IPS-18a (cell line): Measurements from ENCODE around the gene SLCO3A1.

Experiments
- H3K27ac ChIP-seq: one replicate; pipeline ENCODE4 v1.5.1; 2013; ENCODE audit warnings: low read length
- H3K27me3 ChIP-seq: one replicate; pipeline ENCODE4 v1.6.1; 2013; ENCODE audit warnings: mild to moderate bottlenecking, low read length; ENCODE audit not compliant: control insufficient read depth, insufficient read depth
- H3K36me3 ChIP-seq: one replicate; pipeline ENCODE4 v1.6.1; 2013; ENCODE audit warnings: low read depth, low read length; ENCODE audit not compliant: control insufficient read depth
- H3K4me1 ChIP-seq: one replicate; pipeline ENCODE4 v1.6.1; 2013; ENCODE audit warnings: low read depth, low read length; ENCODE audit not compliant: control insufficient read depth
- H3K4me3 ChIP-seq: one replicate; pipeline ENCODE4 v1.5.1; 2013; ENCODE audit warnings: low read length
- H3K9ac ChIP-seq: one replicate; pipeline ENCODE4 v1.6.1; 2013; ENCODE audit warnings: mild to moderate bottlenecking, low read length, moderate library complexity
- H3K9me3 ChIP-seq: one replicate; pipeline ENCODE4 v1.6.1; 2013; ENCODE audit warnings: low read depth, low read length; ENCODE audit not compliant: control insufficient read depth

Gene SLCO3A1

DNA sequence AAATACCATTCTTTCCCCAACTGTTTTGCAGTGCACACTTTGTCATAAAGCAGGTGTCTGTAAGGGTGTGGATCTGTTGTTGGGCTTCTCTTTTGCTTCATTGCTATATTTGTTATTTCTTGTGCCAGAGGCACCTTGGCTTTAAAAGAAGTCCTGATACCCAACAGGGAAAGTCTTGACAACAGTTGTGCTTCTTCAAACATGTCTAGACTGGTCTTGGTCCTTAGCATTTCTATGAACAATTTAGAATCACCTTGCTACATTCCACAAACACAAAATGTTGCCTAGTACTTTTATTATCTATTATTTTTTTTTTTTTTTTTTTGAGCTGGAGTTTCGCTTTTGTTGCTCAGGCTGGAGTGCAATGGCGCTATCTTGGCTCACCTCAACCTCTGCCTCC, 233.7 kb downstream of the SLCO3A1 start:
- no peaks in the 10 kb centered on the region for H3K36me3 ChIP-seq

DNA sequence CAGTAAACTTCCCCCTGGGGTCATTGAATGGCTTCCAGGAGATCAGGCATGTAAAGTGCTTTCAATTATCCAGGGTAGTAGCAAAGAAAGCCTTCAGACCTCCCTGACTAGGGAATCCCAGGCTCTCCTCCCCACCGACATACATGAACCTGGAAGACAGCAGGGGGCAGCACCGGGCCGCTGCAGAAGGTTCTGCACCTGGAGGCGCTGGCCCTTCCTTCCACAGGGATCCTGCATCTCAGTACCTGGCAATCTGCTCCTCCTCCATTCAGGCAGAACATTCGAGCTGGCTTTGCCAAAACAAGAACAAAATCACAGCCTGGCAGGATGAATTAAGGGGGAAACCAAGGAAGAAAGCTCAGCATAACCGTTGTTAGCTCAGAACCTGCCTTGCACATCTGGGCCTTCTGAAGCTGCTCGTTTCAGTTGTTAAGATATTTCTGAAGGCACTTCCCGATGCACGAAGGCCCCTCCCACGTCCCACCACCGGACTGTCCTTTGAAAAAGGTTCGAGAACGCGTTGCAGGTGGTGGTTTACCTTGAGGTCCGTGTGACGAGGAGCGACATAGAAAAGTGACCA, 237.7 kb downstream of the SLCO3A1 start:
- H3K9ac ChIP-seq: no peak overlapping the region
- H3K9me3 ChIP-seq: no peaks in the 10 kb centered on the region
- no peaks in the 10 kb centered on the region for H3K27me3 ChIP-seq
- no peaks in the 10 kb centered on the region for H3K4me1 ChIP-seq
- H3K36me3 ChIP-seq: no peaks in the 10 kb centered on the region
- no peak overlapping the region for H3K27ac ChIP-seq
- no peak overlapping the region for H3K4me3 ChIP-seq

More for the DNA sequence above, 233.7 kb downstream of the SLCO3A1 start:
- Histone ChIP-seq H3K4me1 (no peaks in the 10 kb centered on the region), H3K27me3 (no peaks in the 10 kb centered on the region), H3K27ac (no peak overlapping the region), H3K9me3 (no peaks in the 10 kb centered on the region), H3K4me3 (no peak overlapping the region), H3K9ac (no peak overlapping the region)

DNA sequence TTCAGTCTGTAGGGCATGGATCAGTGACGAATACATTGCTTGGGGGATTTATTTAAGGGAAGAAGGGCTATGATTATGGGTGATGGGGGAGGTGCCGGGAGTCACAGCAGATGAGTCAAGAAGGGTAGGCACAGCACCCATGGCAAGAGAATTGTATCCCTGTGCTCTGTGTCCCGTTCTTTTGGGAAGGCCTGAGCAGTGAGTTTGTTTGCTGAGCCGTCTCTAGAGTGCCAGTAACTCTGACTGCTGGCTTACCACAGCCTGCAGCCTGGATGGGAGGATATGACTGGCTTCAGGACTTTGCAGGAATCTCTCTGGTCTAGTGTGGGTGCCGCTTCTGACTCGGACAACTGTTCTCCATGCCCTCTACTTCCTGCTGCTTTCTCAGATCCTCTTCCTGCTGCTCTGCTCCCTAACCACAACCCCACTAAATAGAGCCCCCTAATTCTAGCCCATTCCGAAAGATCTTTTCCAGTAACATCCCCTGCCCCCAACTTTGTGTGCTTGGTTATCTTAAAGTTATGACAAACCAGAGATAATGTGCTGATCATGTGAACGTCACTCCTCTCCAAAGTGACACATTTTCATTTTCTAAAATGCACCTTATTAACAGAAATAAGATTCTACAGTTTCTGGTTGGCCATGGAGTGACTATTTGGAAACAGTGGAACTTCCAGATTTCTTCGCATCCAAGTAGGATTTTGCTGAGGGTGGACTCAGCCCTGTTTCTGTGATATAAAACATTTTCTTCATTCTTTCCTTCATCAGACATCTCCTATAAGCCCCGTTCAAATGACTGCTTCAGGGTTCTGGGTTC, 239.0 kb downstream of the SLCO3A1 start:
- H3K27ac ChIP-seq: no peak overlapping the region

DNA sequence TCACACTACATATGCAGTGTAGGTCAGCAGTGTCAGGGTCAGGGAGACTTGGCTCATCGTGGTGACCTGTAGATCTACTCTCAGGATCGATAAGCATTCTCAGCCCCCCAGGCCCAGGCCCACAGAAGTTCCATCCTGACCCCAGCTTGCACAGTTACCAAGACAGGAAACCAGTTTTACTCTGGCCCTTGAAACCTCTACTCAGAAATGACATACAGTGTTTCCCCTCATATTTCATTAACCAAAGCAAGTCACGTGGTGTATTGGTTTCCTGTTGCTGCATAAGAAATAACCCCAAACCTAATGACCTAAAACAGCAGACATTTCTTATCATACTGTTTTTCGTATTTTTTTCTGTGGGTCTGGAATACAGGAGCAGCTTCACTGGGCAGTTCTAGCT, 242.2 kb downstream of the SLCO3A1 start:
- peaks cover 8% of the 10 kb centered on the region for H3K4me1 ChIP-seq
- no peak overlapping the region for H3K4me3 ChIP-seq
- H3K36me3 ChIP-seq: no peaks in the 10 kb centered on the region
- H3K9ac ChIP-seq: no peak overlapping the region
- no peak overlapping the region for H3K27ac ChIP-seq
- no peaks in the 10 kb centered on the region for H3K9me3 ChIP-seq
- H3K27me3 ChIP-seq: no peaks in the 10 kb centered on the region

More for the DNA sequence above, 239.0 kb downstream of the SLCO3A1 start:
- Histone ChIP-seq H3K4me1 (no peaks in the 10 kb centered on the region), H3K4me3 (no peak overlapping the region), H3K9me3 (no peaks in the 10 kb centered on the region), H3K9ac (no peak overlapping the region), H3K27me3 (no peaks in the 10 kb centered on the region), H3K36me3 (no peaks in the 10 kb centered on the region)

DNA sequence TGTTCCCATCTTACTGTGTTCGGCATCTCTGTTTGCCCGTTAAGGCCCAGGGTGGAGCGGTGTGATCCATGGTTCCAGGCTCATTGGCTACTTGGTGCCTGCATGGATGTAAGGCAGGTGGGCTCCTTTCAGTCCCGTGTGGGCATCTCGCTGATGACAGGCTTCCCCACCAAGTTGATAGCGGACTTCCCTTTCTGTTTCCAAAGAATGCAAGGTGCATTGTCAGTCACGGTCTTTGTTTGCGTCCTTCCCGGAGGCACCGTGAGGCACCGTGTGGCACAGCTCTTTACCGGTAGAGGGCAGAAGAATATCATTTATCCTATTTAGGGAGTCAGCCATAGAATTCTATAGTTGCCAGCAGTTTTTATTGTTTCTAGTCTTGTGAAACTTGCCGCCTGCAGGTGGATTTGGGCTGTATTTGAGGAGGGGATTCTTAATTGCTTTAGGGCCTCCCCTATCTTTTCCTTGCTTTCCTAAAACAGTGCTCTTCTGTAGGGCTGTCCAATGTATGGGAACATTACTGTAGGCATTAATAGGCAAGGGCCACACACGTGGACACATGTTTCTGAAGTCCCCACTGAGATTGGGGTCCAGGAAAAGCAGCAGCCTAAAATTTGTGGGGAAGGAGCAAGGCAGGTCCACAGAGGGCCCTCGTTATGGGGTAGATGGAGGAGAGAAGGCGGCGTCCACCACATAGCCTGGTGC, 244.1 kb downstream of the SLCO3A1 start:
- no peak overlapping the region for H3K27ac ChIP-seq
- H3K9me3 ChIP-seq: no peaks in the 10 kb centered on the region
- no peak overlapping the region for H3K9ac ChIP-seq
- H3K4me3 ChIP-seq: no peak overlapping the region
- no peaks in the 10 kb centered on the region for H3K36me3 ChIP-seq
- H3K4me1 ChIP-seq: peaks cover 19% of the 10 kb centered on the region
- H3K27me3 ChIP-seq: no peaks in the 10 kb centered on the region

DNA sequence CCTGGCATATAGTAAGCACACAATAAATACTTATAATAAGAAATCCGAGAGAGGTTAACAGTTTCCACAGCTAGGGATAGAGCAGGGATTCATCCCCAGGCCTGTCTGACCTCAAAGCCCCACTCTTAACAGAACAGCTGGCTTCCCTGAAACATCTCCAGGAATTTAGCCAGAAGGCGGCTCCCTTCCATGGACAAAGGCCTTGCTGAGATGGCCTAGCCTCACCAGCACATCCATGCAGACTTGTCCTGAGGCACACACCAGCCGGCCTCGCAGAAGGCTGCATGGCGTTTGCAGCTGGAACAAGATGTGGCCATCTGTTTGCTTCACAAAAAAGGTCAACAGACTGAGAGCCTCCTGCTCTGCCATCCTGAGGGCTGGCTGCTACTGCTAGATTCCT, 245.4 kb downstream of the SLCO3A1 start:
- Histone ChIP-seq H3K27ac (no peak overlapping the region), H3K27me3 (no peaks in the 10 kb centered on the region)

DNA sequence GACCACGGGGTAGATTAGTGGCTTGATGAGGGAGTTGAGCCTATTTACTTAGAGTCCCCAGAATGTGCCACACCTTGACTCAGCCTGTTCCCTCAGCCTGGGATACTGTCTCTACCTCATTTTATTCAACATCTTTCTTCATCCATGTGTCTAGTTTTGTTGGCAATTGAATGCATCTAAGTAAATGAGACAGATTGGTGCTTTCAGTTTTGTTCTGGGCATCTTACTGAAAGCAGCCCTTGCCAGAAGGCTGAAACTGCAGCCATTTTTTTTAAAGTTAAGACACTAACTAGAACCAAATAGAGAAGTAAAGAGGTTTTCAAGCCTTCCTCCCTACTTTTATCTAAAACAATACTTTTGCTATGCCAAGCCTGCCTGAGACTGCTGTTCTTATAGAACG, 246.8 kb downstream of the SLCO3A1 start:
- Histone ChIP-seq H3K27ac (no peak overlapping the region), H3K4me1 (peaks cover 24% of the 10 kb centered on the region), H3K27me3 (no peaks in the 10 kb centered on the region), H3K4me3 (no peak overlapping the region), H3K9me3 (no peaks in the 10 kb centered on the region), H3K9ac (no peak overlapping the region), H3K36me3 (no peaks in the 10 kb centered on the region)

More for the DNA sequence above, 245.4 kb downstream of the SLCO3A1 start:
- peaks cover 23% of the 10 kb centered on the region for H3K4me1 ChIP-seq
- no peak overlapping the region for H3K9ac ChIP-seq
- no peaks in the 10 kb centered on the region for H3K9me3 ChIP-seq
- H3K4me3 ChIP-seq: no peak overlapping the region
- H3K36me3 ChIP-seq: no peaks in the 10 kb centered on the region

DNA sequence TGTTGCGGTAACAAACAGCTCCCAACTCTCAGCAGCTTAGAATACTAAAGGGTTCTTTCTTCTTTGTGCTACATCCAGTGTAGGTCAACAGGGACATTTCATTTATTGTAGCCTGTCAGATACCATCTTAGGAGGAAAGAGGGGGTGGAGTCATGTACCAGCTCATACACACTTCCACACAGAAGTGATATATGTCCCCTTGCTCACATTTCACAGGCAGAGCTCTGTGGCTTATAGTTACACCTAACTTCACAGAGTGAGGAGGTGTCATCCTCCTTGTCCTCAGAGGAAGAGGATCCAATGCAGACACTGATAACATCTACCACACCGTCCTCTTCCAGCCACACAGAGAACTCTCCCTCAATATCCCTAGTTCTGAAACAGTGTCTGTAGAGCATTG, 247.2 kb downstream of the SLCO3A1 start:
- Histone ChIP-seq H3K9ac (no peak overlapping the region), H3K4me1 (peaks cover 24% of the 10 kb centered on the region), H3K27ac (no peak overlapping the region), H3K9me3 (no peaks in the 10 kb centered on the region), H3K27me3 (no peaks in the 10 kb centered on the region), H3K36me3 (no peaks in the 10 kb centered on the region), H3K4me3 (no peak overlapping the region)

DNA sequence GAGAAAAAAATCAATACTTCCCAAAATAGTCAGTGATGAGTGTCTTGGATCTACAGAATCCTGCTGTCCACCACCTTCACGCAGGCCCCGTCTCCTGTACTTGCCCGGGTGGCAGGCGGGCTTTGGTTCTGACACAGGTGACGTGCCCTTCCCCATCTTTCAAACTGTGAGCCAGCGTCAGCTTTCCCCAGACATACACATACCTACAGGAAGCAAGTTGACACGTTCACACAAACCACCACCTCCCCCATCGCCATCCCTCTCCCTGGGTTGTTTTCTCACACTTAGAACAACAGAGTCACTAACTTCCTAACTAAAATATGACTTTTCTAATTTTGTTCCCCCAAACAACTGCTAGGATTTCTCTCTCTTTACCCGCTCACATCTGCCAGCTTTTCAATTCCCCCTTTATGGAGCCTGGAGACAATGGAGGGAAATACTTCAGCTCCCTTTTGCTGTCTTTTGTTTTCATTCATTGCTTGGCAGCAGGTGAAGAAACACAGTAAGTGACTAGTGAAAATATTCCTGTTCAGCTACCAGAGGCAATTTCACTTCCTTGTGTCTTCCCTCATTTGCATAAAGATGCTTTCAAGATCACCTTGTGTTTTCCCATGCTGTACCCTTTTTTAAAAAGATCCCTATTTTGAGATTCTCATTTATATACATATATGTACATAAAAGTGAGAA, 248.3 kb downstream of the SLCO3A1 start:
- H3K36me3 ChIP-seq: no peaks in the 10 kb centered on the region
- H3K9ac ChIP-seq: no peak overlapping the region
- no peaks in the 10 kb centered on the region for H3K27me3 ChIP-seq
- H3K4me3 ChIP-seq: no peak overlapping the region
- peaks cover 24% of the 10 kb centered on the region for H3K4me1 ChIP-seq
- H3K9me3 ChIP-seq: no peaks in the 10 kb centered on the region
- no peak overlapping the region for H3K27ac ChIP-seq

DNA sequence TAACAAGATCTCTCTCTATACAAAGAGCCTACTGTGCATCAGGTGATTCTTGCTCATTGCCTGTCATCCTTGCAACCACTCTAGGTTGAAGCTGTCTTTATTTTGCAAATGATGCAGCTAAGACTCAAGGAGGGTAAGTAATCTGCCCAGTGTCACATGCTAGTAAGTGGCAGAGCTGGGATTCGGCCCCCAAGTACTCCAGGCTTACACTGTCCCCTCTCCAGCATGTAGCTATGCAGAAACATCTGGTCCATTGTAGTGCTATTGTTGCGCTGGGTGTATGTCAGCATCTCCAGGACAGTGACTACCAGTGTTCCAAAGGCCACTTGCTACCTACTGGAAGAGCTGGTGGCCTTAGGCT, 248.9 kb downstream of the SLCO3A1 start:
- no peaks in the 10 kb centered on the region for H3K36me3 ChIP-seq
- H3K4me3 ChIP-seq: no peak overlapping the region
- no peaks in the 10 kb centered on the region for H3K27me3 ChIP-seq
- H3K4me1 ChIP-seq: peaks cover 24% of the 10 kb centered on the region
- H3K27ac ChIP-seq: no peak overlapping the region
- H3K9ac ChIP-seq: no peak overlapping the region
- H3K9me3 ChIP-seq: no peaks in the 10 kb centered on the region

DNA sequence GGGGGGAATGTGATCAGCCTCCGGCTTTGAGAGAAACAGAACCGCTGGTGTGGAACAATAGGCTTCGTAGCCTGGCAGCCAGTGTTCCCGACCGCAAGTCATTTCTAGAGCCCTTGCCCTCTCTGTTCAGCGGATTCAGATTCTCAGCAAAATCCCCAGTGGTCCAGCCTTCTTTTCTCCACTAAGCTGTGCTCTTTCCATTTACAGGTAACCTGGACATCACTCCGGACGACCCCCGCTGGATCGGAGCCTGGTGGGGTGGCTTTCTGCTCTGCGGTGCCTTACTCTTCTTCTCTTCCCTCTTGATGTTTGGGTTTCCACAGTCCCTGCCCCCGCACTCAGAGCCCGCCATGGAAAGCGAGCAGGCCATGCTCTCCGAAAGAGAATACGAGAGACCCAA, 250.6 kb downstream of the SLCO3A1 start:
- Histone ChIP-seq H3K9me3 (no peaks in the 10 kb centered on the region), H3K27me3 (no peaks in the 10 kb centered on the region), H3K4me1 (peaks cover 15% of the 10 kb centered on the region), H3K9ac (no peak overlapping the region), H3K36me3 (no peaks in the 10 kb centered on the region), H3K27ac (no peak overlapping the region), H3K4me3 (no peak overlapping the region)
